Trophoblast cell (in vitro differentiated cells and primary cell): Measurements from ENCODE around the gene PPTC7.

Source experiments
- DNase-seq, 2 donors: peaks; one replicate each; pipeline ENCODE4 v3.0.0-alpha.2; 2016
- H2AFZ ChIP-seq: 2 replicates; pipeline ENCODE4 v1.6.1; 2013; ENCODE audit warnings: low read length, moderate library complexity, mild to moderate bottlenecking; ENCODE audit not compliant: insufficient read depth, poor library complexity
- H2AK5ac ChIP-seq: 2 replicates; pipeline ENCODE4 v1.6.1; 2013; ENCODE audit warnings: mild to moderate bottlenecking, low read length
- H2BK120ac ChIP-seq: 2 replicates; pipeline ENCODE4 v1.6.1; 2013; ENCODE audit warnings: low read length, mild to moderate bottlenecking, moderate library complexity; ENCODE audit not compliant: insufficient read depth, poor library complexity
- H2BK12ac ChIP-seq: 2 replicates; pipeline ENCODE4 v1.6.1; 2013; ENCODE audit warnings: mild to moderate bottlenecking, low read length, moderate library complexity
- H2BK5ac ChIP-seq: 2 replicates; pipeline ENCODE4 v1.6.1; 2013; ENCODE audit warnings: low read length, low read depth, moderate library complexity, mild to moderate bottlenecking; ENCODE audit not compliant: poor library complexity
- H3K14ac ChIP-seq: 2 replicates; pipeline ENCODE4 v1.6.1; 2013; ENCODE audit warnings: mild to moderate bottlenecking, low read length
- H3K18ac ChIP-seq: 2 replicates; pipeline ENCODE4 v1.6.1; 2013; ENCODE audit warnings: mild to moderate bottlenecking, low read length
- H3K23ac ChIP-seq: 2 replicates; pipeline ENCODE4 v1.6.1; 2013; ENCODE audit warnings: low read length
- H3K27ac ChIP-seq: 2 replicates; pipeline ENCODE4 v1.5.1; 2013; ENCODE audit warnings: low read depth, mild to moderate bottlenecking, inconsistent platforms, low read length, moderate library complexity
- H3K27me3 ChIP-seq: 2 replicates; pipeline ENCODE4 v1.6.1; 2013; ENCODE audit warnings: inconsistent platforms, mild to moderate bottlenecking, low read length, moderate library complexity; ENCODE audit not compliant: insufficient read depth
- H3K36me3 ChIP-seq, 2 experiments: 1 replicate in 1 of 2; 2 replicates in 1 of 2; pipeline ENCODE4 v1.6.1; 2013; ENCODE audit warnings: low read length in 2 of 2, mild to moderate bottlenecking in 2 of 2, moderate library complexity in 1 of 2; ENCODE audit not compliant: insufficient read depth in 2 of 2, control insufficient read depth in 1 of 2
- H3K4ac ChIP-seq: 2 replicates; pipeline ENCODE4 v1.6.1; 2013; ENCODE audit warnings: low read depth, mild to moderate bottlenecking, low read length, moderate library complexity
- H3K4me1 ChIP-seq, 2 experiments: 1 replicate in 1 of 2; 2 replicates in 1 of 2; pipeline ENCODE4 v1.6.1; 2013; ENCODE audit warnings: low read length in 2 of 2, mild to moderate bottlenecking in 2 of 2, moderate library complexity in 1 of 2; ENCODE audit not compliant: insufficient read depth in 2 of 2, control insufficient read depth in 1 of 2
- H3K4me2 ChIP-seq: 2 replicates; pipeline ENCODE4 v1.6.1; 2013; ENCODE audit warnings: inconsistent platforms, mild to moderate bottlenecking, low read length, moderate library complexity
- H3K4me3 ChIP-seq: 2 replicates; pipeline ENCODE4 v1.5.1; 2013; ENCODE audit warnings: mild to moderate bottlenecking, low read depth, low read length, inconsistent platforms
- H3K79me1 ChIP-seq: one replicate; pipeline ENCODE4 v1.6.1; 2013; ENCODE audit warnings: low read length
- H3K79me2 ChIP-seq: 2 replicates; pipeline ENCODE4 v1.6.1; 2013; ENCODE audit warnings: low read length, mild to moderate bottlenecking; ENCODE audit not compliant: control insufficient read depth, insufficient read depth, poor library complexity
- H3K9ac ChIP-seq: 2 replicates; pipeline ENCODE4 v1.6.1; 2013; ENCODE audit warnings: mild to moderate bottlenecking, low read length
- H3K9me3 ChIP-seq: 2 replicates; pipeline ENCODE4 v1.6.1; 2013; ENCODE audit warnings: low read depth, mild to moderate bottlenecking, control low read depth, inconsistent platforms, low read length; ENCODE audit not compliant: insufficient read depth
- H4K12ac ChIP-seq: 2 replicates; pipeline ENCODE4 v1.6.1; 2013; ENCODE audit warnings: low read depth, mild to moderate bottlenecking, low read length, moderate library complexity
- H4K8ac ChIP-seq: 2 replicates; pipeline ENCODE4 v1.6.1; 2013; ENCODE audit warnings: low read depth, mild to moderate bottlenecking, low read length, moderate library complexity
- H4K91ac ChIP-seq: one replicate; pipeline ENCODE4 v1.6.1; 2013; ENCODE audit warnings: low read depth, mild to moderate bottlenecking, low read length, moderate library complexity
- WGBS: extraction: QIAGEN DNeasy Blood & Tissue Kit; methylation state at CpG from one replicate; pipeline ENCODE4 v1.1.7; 2013; ENCODE audit warnings: missing lambda C conversion rate; ENCODE audit not compliant: insufficient read length, insufficient coverage; ENCODE audit errors: extremely low coverage; 5-methylcytosine and 5-hydroxymethylcytosine counted together

The PPTC7 gene

DNA sequence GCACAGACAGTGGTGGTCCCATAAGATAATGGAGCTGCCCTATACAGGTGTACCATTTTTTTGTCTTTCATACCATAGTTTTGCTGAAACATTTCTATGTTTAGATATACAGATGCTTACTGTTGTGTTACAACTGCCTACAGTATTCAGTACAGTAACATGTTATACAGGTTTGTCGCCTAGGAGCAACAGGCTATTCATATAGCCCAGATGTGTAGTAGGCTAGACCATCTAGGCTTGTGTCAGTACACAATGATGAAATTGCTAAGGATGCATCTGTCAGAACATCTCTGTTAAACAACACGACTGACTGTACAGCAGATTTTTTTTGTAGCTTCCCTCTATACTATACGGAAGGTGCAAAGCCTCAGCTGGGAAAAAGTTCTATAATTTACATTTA, 50.5 kb downstream of the PPTC7 start:
- Histone ChIP-seq H3K18ac (no peak overlapping the region), H3K4me3 (no peak overlapping the region), H3K4me1 (peaks cover 2 to 3% of the 10 kb centered on the region in 2 experiments), H3K14ac (no peak overlapping the region), H3K4me2 (no peak overlapping the region), H2BK12ac (no peak overlapping the region), H3K27me3 (no peaks in the 10 kb centered on the region), H3K79me1 (no peaks in the 10 kb centered on the region), H3K9me3 (no peaks in the 10 kb centered on the region), H2AK5ac (no peak overlapping the region), H3K36me3 (peaks cover 2 to 6% of the 10 kb centered on the region in 2 experiments), H2BK5ac (no peak overlapping the region), H3K79me2 (no peaks in the 10 kb centered on the region), H3K23ac (no peak overlapping the region), H4K91ac (no peak overlapping the region), H2BK120ac (no peak overlapping the region), H4K8ac (no peak overlapping the region), H2AFZ (no peak overlapping the region), H3K9ac (no peak overlapping the region), H4K12ac (no peak overlapping the region), H3K4ac (no peak overlapping the region), H3K27ac (no peak overlapping the region)
- WGBS: no CpG with 5 or more reads among the region's 3 CpGs
- no peak for DNase-seq

DNA sequence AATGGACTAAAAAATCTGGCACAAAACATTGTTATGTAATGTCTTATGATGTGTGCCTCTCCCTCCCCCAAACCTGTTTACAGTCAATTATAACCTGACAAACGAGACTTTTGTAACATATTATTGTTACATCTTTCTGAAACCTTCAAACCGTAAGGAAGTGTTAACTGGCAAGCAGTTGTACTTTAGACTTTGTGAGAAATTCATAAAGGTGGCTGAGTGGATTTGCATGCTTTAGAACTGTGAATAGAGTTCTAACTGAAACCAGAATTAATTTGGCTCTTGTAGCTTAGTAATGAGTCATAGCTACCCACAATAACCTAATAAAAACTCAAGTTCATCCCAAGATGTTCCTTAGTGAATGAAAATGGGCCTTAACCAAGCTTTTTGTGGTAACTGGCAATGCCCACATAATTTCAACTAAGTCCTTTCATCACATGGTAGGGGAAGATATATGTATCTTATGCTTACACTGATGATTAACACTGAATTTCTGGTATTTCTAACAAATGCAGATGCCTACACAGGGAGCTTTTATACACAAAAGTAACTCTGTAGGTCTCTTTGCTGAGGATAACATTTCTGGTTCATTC, 51.3 kb downstream of the PPTC7 start:
- H3K27ac ChIP-seq: no peak overlapping the region
- H3K23ac ChIP-seq: no peak overlapping the region
- H3K14ac ChIP-seq: no peak overlapping the region
- no peaks in the 10 kb centered on the region for H3K79me2 ChIP-seq
- no peak overlapping the region for H3K18ac ChIP-seq
- H3K4me1 ChIP-seq: peaks cover 2 to 3% of the 10 kb centered on the region in 2 experiments
- no peak overlapping the region for H3K4me3 ChIP-seq
- no peak overlapping the region for H2AK5ac ChIP-seq
- no peak for DNase-seq
- H4K91ac ChIP-seq: no peak overlapping the region
- no CpG with 5 or more reads among the region's 2 CpGs for WGBS
- H2BK120ac ChIP-seq: no peak overlapping the region
- H2AFZ ChIP-seq: no peak overlapping the region
- no peak overlapping the region for H2BK12ac ChIP-seq
- H3K4ac ChIP-seq: no peak overlapping the region
- no peak overlapping the region for H4K12ac ChIP-seq
- no peaks in the 10 kb centered on the region for H3K9me3 ChIP-seq
- H4K8ac ChIP-seq: no peak overlapping the region
- no peak overlapping the region for H3K4me2 ChIP-seq
- no peak overlapping the region for H3K9ac ChIP-seq
- H3K36me3 ChIP-seq: peaks cover 0 to 3% of the 10 kb centered on the region in 2 experiments
- H3K27me3 ChIP-seq: no peaks in the 10 kb centered on the region
- no peaks in the 10 kb centered on the region for H3K79me1 ChIP-seq
- no peak overlapping the region for H2BK5ac ChIP-seq

DNA sequence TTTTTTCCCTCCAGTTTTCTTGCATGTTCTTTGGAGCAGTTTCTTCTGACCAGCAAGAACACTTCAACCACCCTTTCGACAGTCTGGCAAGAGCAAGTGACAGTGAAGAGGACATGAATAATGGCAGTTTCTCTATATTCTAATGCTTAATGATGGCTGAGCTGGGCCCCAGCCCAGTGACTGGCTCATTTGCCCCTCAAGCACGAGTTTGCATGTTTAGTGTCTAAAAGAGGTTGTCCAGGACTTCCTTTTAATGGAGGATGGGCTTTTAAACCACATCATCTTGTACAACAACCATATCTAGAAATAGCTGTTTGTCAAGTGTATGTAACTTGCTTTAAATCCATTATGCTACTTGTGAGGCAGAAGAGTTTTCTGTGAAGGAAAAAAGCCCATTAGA, 52.6 kb downstream of the PPTC7 start:
- no peak overlapping the region for H2AK5ac ChIP-seq
- no peaks in the 10 kb centered on the region for H3K79me2 ChIP-seq
- H3K18ac ChIP-seq: no peak overlapping the region
- peaks cover 2 to 3% of the 10 kb centered on the region in 2 experiments for H3K4me1 ChIP-seq
- H3K79me1 ChIP-seq: no peaks in the 10 kb centered on the region
- H2BK5ac ChIP-seq: no peak overlapping the region
- H2BK12ac ChIP-seq: no peak overlapping the region
- H4K12ac ChIP-seq: no peak overlapping the region
- H4K91ac ChIP-seq: no peak overlapping the region
- no peak overlapping the region for H3K14ac ChIP-seq
- H3K23ac ChIP-seq: no peak overlapping the region
- no peaks in the 10 kb centered on the region for H3K9me3 ChIP-seq
- WGBS: no CpG with 5 or more reads among the region's 2 CpGs
- H3K4ac ChIP-seq: no peak overlapping the region
- DNase-seq: no peak
- no peak overlapping the region for H3K27ac ChIP-seq
- no peak overlapping the region for H3K4me3 ChIP-seq
- no peak overlapping the region for H3K9ac ChIP-seq
- H4K8ac ChIP-seq: no peak overlapping the region
- H3K27me3 ChIP-seq: no peaks in the 10 kb centered on the region
- H2AFZ ChIP-seq: no peak overlapping the region
- no peak overlapping the region for H2BK120ac ChIP-seq
- H3K36me3 ChIP-seq: no peaks in the 10 kb centered on the region
- no peak overlapping the region for H3K4me2 ChIP-seq

DNA sequence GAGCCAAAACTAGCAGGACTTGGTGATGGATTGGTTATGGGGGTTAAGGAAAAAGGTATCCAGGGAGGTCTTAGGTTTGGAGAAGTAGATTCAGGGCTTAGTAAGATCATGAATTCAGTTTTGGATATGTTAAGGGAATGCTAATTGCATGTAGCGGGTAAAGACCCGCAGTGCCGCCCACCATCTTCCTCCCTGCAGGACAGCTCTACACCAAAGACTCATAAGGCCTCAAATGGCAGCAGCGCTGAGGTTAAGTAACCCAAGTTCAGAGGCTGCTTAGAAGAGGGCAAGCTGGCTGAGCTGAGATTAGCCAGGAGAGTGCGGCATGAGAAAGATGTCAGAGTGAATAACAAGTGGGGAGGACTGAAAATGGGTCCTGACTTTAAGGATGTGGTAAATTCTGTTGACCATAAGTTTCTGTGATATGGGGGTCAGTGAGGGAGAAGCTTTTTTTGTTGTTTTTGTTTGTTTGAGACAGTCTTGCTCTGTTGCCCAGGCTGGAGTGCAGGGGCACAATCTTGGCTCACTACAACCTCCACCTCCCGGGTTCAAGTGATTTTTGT, 54.8 kb downstream of the PPTC7 start:
- H3K23ac ChIP-seq: no peak overlapping the region
- H3K27ac ChIP-seq: no peak overlapping the region
- no peak overlapping the region for H2AK5ac ChIP-seq
- no peak overlapping the region for H3K4me3 ChIP-seq
- no peak overlapping the region for H3K9ac ChIP-seq
- no peak overlapping the region for H3K4ac ChIP-seq
- no peak overlapping the region for H4K91ac ChIP-seq
- H3K79me1 ChIP-seq: no peaks in the 10 kb centered on the region
- no peaks in the 10 kb centered on the region for H3K36me3 ChIP-seq
- H2BK120ac ChIP-seq: no peak overlapping the region
- no peak for DNase-seq
- H3K14ac ChIP-seq: no peak overlapping the region
- H2BK5ac ChIP-seq: no peak overlapping the region
- H4K8ac ChIP-seq: no peak overlapping the region
- H2BK12ac ChIP-seq: no peak overlapping the region
- no peaks in the 10 kb centered on the region for H3K27me3 ChIP-seq
- no peaks in the 10 kb centered on the region for H3K9me3 ChIP-seq
- H3K4me2 ChIP-seq: no peak overlapping the region
- no peak overlapping the region for H4K12ac ChIP-seq
- WGBS: no CpG with 5 or more reads among the region's 6 CpGs
- no peaks in the 10 kb centered on the region for H3K79me2 ChIP-seq
- H3K18ac ChIP-seq: no peak overlapping the region
- H2AFZ ChIP-seq: no peak overlapping the region
- H3K4me1 ChIP-seq: no peaks in the 10 kb centered on the region
